Retina (tissue), 1 donor: ENCODE data around the gene RCAN3.
A peak's percentile ranks its signal among the peaks of the same experiment; 100 is the strongest.
"Not testable (repeated sequence)": the region's sequence is repeated elsewhere in the genome, so short reads cannot be mapped to it uniquely, and the experiment has no call there.

Experiments
- DNase-seq: peaks from one replicate; pipeline ENCODE4 v3.0.0-alpha.2; 2016

The RCAN3 gene

GRCh38 chr1:24486331-24487065 is 16.1 kb upstream of the RCAN3 start:
- no peak for DNase-seq

DNA sequence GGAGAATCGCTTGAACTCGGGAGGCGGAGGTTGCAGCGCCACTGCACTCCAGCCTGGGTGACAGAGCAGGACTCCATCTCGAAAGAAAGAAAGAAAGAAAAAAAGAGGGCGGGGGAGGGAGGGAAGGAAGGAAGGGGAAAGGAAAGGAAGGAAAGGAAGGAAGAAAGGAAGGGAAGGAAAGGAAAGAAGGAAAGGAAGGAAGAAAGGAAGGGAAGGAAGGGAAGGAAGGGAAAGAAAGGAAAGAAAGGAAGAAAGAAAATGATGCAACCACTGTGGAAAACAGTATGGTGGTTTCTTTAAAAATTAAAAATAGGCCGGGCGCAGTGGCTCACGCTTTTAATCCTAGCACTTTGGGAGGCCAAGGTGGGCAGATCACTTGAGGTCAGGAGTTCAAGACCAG is 15.2 kb upstream of the RCAN3 start:
- no peak for DNase-seq

GRCh38 chr1:24488159-24488558 is 14.5 kb upstream of the RCAN3 start:
- DNase-seq = not testable (repeated sequence)

- DNase-seq = no peak
These were observed 13.0 kb upstream of the RCAN3 start for GRCh38 chr1:24489674-24490073.

- no peak for DNase-seq
These were observed 12.4 kb upstream of the RCAN3 start for GRCh38 chr1:24490101-24490781.

DNA sequence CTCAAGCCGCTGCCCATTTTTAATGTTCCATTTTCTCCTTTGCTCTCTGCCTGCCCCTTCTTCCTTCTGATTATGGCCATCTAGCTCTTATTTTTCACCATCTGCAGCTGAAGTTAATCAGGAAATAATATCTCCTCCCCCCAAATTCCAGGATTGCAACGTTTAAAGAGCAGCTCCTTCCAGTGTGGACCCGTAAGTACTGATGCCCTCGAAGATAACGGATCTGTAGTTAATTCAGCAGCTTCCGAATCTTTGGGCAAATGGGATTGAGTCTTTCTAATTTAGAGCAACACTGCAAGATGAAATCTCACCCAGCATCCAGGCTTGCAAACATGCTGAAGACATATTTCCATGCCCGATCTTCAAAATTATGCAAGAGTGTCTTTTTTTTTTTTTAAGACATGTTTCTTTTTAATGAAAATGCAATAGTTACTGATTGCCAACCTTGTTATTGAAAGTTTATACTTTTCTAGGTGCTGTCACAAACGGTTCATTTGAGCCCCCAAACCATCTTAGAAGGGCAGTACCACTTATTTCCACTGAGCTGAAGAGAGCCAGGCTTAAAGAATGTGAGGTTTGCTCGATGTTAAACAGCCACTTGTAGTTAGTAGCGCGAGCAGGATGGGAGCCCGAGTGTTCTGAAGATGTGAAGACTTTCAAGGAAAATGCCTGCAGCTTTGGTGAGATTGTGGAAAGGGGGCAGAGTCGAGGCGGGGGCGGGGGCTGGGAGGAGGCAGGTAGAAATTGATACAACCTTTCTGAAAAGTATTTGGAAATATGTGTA is 10.9 kb upstream of the RCAN3 start:
- DNase-seq = no peak

DNA sequence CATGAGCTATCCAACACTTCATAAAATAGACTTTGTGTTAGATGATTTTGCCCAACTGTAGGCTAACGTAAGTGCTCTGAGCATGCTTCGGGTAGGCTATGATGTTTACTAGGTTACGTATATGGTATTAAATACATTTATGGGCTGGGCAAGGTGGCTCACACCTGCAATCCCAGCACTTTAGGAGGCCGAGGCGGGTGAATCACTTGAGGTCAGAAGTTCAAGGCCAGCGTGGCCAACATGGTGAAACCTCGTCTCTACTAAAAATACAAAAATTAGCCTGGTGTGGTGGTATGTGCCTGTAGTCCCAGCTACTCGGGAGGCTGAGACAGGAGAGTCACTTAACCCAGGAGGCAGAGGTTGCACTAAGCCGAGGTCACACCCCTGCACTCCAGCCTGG is 9.7 kb upstream of the RCAN3 start:
- not testable (repeated sequence) for DNase-seq

GRCh38 chr1:24493785-24494184 is 8.9 kb upstream of the RCAN3 start:
- no peak for DNase-seq

- no peak for DNase-seq
These were observed 4.0 kb upstream of the RCAN3 start for GRCh38 chr1:24498589-24498988.

DNA sequence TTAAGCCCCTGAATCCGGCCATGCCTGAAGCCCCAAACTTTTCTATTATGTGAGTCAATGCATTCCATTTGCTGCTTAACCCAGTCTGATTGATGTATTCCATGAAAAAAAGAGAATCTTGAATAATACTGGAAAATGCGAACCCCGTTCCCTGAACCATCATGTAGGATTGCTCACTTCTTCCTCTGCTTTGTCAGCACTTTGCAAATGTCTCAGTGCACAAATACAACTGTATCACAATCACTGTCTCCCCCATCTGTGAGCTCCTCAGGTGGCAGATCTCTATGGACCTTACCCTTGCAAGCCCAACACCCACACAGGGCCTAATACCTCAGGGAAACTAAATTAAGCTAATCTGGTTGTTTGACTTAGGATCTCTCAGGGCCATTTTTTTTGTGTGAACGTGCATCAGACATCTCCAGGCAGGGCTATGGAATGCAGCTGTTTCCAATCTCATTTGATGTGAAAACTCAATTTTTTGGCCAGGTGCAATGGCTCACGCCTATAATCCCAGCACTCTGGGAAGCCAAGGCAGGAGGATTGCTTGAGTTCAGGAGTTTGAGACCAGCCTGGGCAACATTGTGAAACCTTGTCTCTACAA is 2.1 kb upstream of the RCAN3 start:
- DNase-seq = no peak

- DNase-seq = peak; percentile 29
These were observed 1.1 kb upstream of the RCAN3 start for GRCh38 chr1:24501371-24502064.

DNA sequence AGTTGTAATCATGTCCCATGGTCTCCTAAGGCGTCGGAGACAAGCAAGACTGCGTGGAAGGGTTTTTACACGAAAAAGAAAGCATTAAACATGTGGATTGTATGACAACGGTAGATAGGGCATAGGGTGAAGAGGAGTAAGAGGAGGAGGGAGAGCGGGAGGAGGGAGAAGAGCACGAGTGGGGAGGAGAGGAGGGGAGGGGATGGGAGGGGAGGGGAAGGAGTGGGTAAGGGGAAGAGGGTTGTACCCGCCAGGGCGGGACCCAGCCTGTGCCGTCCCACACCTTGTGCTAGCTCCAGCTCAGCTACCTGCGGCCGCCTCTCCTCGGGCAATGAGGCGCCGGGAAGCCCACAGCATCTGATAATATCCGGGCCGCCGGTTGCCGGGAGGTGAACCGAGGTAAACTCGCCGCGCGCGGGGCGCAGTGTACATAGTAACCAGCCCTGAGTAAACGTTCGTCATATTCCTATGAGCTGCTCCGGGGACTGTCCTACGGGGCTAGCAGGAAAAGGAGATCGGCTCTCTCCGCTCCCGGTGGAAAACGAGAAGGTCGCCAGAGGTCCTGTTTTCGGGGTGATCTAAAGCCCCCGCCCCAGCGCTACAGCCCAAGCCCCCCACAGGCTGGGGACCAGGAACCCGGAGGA is 449 bp upstream of the RCAN3 start:
- DNase-seq = peak; percentile 75

- DNase-seq = peak; percentile 56
These were observed 569 bp downstream of the RCAN3 start for GRCh38 chr1:24503059-24503751.

- no peak for DNase-seq
These were observed 1.4 kb downstream of the RCAN3 start for GRCh38 chr1:24503870-24504523.

GRCh38 chr1:24504560-24504959 is 1.9 kb downstream of the RCAN3 start:
- DNase-seq = no peak

DNA sequence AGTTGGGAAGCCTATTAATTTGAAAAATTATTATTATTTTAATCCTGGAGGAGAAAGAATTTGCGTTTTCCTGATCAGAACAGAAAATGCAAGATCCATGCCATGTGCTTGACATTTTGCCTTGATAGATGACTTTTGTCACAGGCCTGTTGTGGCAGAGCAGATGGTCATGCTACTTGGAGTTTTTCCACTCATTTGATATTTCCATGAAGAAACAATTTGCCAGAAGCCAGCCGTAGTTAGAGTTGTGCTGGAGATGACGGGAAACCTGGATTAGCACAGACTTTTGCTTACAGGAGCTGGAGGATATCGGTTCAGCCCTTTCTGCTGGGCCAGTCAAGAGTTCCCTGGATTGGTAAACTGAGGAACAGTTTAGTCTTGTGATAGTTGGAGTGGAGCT is 3.2 kb downstream of the RCAN3 start:
- DNase-seq = no peak

DNA sequence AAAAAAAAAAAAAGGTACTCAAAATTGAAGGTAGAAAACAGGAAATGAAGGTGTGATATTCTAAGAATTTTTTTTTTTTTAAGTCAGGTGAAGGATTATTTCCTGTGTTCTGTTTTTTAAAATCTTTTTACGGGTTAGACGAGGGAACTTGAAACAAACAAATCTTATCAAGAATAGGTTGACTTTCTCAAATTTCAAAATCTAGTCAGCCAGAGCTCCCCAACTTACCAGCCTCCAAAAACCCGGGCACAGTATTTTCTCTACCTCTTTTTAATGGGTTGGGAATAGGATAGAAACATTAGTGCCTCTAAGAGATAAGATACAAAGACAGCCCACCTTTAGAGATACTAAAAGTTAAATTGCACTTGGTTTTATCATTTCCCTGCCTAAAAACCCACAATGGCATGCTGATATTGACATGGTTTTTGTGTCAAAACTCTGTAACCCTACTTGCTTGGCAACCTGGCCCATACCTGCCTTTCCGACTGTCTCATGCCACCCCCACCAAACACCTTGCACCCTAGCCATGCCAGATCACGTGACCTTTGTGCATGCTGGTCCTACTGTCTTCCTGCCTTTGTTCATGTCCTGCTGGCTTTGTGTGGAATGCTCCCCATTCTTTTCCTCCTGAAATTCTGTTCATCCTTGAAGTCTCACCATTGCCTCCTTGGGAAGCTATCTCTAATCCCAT is 4.2 kb downstream of the RCAN3 start:
- DNase-seq = no peak

DNA sequence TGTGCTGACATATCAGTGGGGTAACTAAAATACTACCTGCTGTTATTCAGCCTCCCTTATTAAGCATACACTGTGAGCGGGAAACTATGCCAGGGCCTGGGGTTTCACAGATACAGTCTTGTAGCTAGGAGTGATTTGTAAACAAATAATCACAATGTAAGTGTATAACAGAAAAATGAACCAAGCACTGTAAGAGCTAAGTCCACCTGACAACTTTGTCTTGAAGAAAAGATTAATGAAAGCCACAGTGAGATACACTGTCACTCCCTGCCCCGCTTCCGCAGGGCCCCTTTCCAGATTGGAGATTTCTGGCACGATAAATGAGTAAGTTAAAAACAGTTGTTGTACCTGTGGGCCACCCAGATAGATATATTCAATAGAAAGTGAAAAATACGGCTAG is 4.8 kb downstream of the RCAN3 start:
- no peak for DNase-seq

DNA sequence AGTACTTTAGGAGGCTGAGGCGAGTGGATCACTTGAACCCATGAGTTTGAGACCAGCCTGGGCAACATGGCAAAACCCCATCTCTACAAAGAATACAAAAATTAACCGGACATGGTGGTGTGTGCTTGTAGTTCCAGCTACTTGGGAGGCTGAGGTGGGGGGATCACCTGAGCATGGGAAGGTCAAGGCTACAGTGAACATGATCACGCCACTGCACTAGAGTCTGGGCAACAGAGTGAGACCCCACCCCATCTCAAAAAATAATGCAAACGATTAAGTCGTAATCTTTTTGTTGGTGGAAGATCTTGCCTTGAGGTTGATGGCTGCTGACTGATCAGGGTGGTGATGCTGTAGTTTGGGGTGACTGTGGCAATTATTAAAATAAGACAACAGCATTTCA is 6.3 kb downstream of the RCAN3 start:
- DNase-seq = no peak

DNA sequence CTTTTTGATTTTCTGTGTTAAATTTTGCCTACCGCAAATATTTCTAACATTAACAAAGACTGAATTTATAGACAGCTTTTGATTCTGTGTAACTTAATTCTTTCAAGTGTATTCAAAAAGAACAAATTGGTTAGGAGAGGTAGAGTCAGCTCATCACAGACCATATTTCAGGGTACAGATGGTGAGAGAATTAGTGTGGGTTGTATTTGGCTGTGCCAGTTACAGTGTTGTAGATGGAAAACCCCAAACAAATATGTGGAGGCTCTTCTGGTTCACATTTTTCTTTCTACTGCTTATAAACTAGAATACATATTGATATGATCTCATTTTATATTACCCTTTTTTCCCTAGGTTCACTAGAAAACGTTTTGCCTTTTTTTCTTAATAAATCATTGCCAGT is 11.1 kb downstream of the RCAN3 start:
- no peak for DNase-seq
